NCI-H1694 (cell line): ENCODE data around the gene CD24.
A peak's percentile ranks its signal among the peaks of the same experiment; 100 is the strongest.
"Not testable (repeated sequence)": the region's sequence is repeated elsewhere in the genome, so short reads cannot be mapped to it uniquely, and the experiment has no call there.

Experiments
- DNase-seq: peaks from one replicate; lab custom pipeline; 2025; lab: John Stamatoyannopoulos, UW

The CD24 gene, protein sequence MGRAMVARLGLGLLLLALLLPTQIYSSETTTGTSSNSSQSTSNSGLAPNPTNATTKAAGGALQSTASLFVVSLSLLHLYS

DNA sequence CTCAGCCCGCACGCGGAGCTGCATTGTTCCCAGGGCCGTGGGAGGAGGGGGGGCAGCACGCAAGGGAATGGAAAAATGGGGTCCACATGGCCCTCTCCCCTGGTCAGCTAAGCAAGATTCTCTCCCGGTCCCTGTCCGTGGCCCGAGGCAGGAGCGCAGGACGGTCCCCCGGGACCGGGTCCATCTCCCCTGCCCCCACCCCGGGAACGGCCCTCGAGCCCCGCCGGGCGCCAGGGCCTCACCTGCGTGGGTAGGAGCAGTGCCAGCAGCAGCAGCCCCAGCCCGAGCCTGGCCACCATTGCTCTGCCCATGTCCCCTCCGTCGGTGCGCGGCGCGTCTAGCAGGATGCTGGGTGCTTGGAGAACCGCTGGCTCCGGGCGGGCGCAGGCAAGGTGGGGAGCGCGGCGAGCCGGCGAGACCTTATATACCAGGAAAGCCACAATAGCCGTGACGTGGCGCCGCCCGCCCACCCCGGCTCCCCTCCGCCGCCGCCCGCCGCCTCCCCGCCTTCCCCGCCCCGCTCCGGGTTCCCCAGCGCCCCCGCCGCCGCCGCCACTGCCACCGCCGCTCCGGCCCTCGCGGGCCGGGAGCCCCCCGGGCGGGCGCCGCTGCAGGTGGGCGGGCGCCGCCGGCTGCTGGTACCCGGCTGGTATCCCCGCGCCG is at the start of gene CD24:
Gene CD24 (minus strand): TSS at position 394 of the 663 bp plus-strand sequence. CDS start 83 bp downstream, at position 311.
- DNase-seq: peak; percentile 38

DNA sequence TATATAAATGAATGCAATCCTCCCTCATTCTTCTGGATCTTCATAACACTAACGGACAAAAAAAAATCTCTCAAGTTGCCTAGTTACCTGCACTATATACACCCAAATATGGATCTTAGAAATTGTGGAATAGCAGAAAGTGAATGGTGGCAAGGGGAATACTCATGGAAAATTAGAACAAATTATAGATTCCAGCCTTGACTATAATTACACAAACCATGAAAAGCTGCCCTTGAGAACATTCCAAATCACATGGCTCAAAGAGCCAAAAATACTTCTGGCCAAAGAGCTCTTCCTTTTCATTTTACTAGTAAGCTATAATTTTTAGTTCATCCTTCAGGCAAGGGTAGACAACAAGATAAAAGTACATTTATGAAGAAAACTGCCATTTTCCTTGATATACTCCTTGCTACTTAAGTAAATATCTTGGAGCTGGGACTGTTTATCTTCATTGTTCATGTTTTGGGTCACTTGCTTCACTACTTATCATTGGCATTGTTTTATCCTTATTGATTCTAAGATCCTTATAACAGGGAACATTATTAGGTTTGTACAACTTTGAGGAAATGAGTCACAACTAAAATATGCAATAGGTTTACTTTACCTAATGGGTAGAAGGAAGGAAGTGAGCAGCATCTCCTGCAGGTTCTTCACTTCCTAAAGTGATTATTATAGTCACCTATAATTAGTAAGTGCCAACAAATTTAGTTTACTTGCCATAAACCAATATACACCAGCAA is 47.1 kb upstream of the CD24 start:
- no peak for DNase-seq

DNA sequence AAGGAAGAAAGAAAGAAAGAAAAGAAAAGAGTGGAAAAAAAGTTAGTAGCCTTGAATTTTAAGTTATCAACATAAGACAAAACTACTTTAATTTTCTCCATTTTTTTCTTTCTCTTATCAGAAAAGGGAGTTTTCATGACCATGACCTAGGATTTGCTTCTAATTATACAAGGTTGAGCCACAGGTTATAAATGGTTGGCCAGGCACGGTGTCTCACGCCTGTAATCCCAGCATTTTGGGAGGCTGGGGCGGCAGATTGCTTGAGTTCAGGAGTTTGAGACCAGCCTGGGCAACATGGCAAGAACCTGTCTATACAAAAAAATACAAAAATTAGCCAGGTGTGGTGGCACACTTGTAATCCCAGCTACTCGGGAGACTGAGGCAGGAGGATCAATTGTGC is 45.7 kb upstream of the CD24 start:
- no peak for DNase-seq

DNA sequence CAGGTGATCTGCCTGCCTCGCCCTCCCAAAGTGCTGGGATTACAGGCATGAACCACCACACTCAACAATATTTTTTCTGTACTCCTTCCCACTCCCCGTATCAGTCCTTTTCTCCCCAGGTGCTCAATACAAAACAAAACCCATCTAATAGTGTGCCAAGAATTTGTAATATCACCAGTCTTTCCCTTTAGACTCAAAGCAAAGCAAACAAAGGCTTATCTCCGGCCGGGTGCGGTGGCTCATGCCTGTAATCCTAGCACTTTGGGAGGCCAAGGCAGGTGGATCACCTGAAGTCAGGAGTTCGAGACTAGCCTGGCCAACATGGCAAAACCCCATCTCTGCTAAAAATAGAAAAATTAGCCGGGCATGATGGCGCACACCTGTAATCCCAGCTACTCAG is 45.1 kb upstream of the CD24 start:
- DNase-seq: not testable (repeated sequence)

DNA sequence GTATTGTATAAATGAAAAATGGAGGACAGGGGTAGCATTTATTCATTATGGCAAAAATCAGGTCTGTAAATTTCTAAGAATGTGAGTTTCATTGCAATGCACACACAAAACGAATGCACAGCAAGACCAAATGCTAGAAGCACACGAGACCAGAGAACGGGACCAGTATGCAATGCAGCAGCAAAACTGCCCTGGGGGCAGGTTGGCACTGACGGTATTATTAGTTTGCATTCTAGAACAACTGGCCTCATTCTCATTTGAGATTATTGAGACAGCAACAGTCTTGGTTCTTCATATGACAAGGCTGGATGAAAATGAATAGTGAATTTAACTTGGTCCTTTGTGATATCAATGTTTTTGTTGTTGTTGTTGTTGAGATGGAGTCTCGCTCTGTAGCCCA is 44.5 kb upstream of the CD24 start:
- no peak for DNase-seq

DNA sequence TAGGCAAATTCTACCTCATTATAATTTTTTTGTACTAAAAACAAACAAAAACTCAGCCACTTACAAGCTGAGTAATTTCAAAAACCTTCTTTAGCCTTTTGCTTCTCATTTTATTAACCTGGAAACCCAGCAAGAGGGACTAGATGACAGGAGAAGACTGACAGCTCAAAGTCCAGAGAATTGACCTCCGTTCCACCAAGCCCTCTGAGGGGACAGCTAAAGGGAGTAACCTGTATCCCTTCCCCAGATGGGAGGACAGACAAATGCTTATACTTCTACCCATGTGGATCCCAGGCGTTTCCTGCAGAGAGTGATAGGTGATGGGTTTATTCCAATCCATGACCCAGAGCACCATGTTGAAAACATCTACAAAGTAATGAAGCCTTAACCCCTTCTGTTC is 35.0 kb upstream of the CD24 start:
- DNase-seq: no peak

DNA sequence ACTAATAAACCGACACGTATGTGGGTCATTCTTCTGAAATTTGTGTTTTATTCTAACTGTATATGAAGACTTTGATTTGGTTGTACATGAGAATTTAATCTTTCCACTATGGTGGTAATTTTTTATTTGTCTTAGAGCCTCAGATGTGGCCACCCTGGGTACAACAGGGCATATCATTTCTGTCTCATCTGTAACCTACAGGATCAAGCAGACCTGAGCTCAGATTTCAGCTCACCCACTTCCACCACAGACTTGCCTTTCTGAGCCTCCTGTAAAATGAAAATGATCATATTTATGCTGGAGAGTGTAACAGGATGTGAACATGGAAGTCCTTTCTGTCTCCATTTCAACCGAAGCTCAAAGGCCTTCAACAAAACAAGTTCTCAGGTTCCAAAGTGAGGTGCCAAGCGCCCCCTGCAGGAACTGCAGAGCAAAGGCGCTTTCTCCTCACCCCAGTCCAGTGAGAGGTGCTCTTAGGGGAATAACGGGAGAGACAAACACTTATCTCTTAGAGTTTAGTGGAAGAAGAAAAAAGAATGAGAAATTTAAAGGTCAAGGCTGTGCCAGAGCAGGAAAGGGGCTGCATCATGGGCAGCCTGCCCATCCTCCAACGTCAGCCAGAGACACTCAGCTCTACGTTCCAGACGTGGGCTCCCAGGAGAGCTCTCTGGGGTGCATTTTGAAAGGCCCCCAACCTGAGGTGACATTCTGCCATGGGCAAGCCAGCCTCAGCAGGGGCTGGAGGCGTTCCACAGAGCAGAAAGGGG is 23.0 kb upstream of the CD24 start:
- peak; percentile 47 for DNase-seq

DNA sequence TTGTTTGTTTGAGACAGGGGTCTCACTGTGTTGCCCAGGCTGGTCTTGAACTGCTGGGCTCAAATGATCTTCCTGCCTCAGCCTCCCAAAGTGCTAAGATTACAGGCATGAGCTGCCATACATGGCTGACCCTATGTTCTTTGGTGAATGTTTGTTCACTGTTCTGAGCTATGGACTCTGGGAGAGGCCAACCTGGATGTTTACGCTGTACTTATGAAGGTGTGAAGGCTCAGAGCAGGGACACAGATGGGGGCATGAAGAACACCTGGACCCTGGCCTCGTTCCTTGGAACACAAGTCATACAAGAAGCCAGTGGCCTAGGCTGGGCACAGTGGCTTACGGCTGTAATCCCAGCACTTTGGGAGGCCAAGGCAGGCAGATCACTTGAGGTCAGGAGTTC is 21.1 kb upstream of the CD24 start:
- no peak for DNase-seq

DNA sequence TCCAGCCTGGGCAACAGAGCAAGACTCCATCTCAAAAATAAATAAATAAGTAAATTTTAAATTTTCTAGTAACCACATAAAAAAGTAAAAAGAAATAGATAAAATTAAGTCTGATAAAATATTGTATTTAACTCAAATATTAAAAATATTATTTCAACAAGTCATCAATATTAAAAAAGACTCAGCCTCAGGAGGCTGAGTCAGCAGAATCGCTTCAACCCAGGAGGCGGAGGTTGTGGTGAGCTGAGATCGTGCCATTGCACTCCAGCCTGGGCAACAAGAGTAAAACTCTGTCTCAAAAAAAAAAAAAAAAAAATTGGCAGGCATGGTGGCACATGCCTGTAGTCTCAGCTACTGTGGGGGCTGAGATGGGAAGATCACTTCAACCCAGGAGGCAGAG is 15.2 kb upstream of the CD24 start:
- not testable (repeated sequence) for DNase-seq

DNA sequence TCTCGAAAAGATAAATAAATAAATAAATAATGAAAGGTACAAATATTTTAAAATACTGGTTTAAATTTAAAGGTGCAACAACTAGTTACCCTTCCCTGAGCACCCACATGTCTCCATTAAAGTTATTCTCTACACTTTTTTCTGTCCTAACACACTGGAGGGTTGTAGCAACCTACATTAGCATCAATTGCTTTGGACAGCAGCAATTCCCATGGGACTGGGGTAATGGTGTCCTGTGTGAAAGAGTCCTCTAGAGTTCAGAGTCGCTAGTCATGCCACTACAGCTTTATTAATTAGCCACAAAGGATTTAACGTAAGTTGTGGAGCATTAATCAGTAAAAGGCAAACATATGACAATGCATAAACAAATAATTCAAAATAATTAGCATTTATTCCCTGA is 14.1 kb upstream of the CD24 start:
- no peak for DNase-seq

DNA sequence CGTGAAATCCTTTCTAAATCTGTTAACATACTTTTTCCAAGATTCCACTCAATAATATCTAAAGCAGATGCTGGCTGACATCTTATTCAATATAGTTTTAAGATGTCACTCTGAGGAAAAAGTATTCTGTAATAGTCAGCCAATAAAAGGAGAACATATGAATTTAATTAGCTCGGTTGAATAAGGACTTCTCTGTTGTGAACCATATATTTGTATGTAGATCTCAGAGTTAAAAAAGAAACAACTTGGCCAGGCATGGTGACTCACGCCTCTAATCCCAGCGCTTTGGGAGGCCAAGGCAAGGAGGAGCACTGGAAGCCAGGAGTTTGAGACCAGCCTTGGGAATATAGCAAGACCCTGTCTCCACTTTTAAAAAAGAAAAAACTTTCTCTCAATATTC is 7.4 kb upstream of the CD24 start:
- no peak for DNase-seq

DNA sequence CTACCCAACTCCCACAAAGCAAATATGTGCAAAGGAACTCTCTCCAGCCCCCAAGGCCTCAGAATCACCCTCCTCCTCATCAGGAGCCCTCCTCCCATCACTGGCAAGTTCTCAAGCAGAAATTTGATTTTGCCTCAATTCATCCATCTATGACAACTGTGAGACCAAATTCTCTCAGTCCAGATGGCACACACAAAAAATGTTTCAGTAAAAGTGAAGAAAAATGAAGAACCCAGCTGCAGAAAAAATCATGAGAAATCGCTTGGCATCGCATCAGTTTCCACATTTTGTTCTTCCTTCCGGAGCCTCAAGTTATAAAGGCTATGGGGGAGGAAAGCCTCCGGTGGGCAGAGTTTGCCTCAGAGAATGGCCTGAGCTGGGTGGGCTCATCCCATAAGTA is 6.4 kb upstream of the CD24 start:
- no peak for DNase-seq

DNA sequence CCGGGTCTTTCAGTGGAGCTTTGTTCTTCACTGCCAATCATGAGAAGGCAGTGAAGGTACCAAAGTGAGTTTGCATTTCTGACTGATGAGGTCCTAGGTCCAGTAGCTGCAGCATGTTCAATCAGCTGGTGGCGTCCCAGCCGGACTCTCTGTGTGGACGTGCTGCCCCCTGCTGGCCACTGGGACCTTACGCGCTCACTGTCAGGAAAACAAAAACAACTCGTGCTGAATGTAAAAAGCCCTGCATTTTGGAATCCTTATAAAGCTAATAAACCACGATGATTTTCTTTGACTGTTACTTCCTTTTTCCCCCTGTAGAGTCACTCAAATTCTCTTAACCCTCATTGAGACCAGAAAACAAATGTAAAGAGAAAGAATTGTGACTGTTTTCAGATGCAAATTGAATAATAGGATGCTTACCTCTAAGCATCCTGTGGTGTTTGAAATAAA is 4.9 kb upstream of the CD24 start:
- DNase-seq: peak; percentile 52

DNA sequence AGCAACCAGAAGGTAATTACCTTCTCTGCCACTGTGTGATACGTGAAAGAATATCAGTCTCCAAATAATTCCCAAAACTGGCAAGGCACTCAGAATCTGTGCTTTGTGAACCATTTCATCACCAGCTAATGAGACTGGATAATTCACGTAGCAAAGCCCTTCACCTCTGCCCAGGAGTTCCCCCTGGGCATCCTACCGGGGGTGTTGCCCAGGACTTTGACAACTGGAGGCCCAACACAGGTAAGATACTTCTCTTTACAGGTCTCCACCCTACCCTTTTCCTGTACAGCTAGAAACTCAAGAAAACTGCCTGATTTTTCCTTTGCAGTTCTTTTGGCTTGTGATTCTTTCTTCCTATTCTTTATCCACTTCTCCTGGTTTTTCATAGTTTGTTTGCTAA is 2.7 kb upstream of the CD24 start:
- DNase-seq: no peak

DNA sequence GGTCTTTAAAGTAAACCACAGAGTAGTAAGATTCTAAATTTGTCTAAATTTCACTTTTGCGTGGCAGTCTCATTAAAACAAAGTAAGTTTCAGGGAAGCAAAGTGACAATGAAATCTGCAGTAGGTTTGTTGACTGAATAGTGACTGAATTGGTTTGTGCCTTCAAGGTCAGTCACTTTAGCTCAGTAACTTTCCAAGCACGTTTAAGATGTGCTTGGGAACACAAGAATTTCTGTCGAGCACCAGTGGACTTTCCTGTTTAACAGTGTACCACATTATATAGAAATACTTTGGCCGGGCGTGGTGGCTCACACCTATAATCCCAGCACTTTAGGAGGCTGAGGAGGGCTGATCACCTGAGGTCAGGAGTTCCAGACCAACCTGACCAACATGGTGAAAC is 1.7 kb upstream of the CD24 start:
- DNase-seq: no peak

DNA sequence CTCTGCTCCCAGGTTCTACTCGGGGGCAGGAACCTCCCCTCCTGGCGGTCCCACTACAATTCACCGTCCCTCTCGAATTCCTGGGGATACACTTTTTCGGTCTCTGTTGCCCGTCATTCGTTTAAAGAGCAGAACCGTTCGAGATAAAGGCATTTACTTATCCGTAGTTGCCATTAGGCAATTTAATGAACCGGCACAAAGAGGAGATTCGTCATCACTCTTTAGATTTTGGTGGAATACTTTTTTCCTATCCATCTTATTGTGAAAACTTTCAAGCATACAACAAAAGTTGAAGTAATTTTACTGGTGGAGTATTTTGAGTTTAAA is 1.2 kb upstream of the CD24 start:
- no peak for DNase-seq

DNA sequence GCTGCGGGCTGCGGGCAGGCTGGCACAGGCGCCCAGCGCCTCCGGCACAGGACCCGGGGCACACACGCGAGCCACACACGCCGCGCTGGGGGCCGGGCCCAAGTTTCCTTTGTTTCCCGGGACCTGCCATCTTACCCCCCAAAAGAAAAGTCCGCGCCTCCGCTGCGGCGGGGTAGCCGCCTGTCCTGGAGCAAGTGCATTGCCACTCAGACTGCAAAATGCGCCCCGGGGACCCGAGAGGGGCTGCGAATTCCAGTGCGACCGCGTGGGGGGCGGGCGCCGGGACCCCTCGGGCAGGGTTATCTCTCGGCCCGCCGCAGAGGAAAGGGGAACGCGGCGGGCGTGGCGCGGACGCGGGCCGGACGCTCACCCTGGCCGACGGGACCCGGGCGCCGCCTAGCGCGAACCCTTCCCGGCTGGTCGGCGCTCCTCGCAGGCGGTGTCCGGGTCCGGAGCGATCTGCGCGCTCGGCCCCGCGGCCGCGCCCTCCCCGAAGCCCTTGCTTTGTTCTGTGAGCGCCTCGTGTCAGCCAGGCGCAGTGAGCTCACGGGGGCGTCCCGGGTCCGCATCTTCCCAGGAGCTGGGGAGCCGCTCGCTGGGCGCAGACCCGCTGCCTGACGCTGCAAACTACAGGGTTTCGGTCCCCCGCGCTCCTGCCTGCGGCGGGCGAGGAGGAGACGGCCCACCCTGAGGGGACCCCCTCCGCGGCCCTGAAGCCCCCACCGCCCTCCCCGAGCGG is 639 bp upstream of the CD24 start:
- no peak for DNase-seq

DNA sequence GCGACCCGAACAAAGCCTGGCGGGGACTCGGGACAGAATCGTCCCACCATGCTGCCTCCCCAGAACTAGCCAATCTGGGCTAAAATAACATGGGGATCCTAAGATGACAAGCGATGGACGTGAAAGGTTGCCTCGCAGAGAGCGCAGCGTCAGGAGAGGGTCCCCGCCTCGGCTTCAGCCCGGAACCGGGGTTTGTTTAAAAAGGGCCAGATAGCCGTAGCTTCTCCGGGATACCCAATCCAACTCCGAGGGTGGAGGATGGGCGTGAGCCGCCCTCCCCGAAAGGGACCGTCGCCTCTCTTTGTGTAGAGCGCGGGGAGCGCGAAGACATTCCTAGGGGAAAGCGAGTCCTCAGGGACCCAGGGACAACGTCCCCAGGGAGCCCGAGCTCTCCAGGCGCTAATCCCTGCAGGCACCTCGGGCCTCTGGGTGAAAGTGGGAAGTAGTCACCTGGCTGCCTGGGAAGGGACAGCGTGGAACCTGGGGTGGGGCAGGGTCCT is 643 bp downstream of the CD24 start:
- DNase-seq: no peak

DNA sequence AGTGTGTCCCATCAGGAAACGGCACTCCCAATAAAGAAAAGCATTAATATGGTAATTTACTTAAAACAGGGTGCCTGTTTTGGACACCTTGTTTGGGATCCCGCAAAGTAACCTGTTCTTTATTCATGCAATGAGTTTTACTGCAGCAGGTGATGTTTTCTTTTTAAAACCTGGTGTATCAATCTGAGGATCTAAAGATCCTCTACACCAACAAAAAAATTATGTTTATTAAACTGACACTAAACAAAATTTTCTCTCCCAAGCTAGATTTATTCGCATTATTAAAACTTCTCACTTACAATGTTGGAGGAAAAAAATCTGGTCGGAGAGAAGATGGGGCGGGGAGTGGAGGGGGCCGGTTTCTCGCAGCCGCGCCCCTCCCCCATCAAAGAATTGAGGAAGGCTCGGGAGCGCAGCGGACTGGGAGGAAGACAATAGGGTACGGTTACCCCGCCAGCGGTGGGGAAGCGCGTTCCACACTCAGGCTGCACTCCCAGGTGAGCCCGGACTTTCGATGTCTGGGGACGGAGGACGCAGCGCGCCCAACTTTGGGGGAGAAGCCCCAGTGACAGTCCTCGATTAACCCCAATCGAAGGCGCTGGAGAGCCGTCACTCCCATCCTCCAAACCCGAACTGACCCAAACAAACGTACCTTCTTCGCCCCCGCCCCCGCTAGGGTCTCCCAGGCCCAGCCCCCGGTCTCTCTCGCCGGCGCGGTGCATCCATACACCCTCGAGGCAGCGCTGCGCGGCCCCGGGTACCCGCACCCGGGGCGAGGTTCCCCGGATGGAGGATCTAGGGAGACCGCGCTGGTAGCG is 1.3 kb downstream of the CD24 start:
- DNase-seq: no peak

DNA sequence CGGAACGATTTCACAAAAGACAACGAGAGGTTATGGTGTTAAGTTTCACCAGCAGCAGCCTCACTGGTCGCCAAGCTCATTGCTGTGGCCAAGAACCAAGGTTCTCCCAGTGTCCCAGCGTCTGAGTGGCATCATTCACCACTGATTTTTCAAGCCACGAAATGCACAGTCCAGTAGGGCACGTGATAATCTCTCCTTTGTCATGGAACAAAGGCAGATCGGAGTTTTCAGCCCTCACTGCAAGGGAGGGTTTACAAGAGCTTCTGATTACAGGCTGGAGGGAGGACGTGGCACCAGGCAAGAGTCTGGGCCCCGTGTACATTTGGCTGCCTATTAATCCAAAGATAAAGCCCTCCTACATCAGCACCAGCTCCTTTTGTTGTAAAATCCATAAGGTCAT is 2.0 kb downstream of the CD24 start:
- DNase-seq: no peak

DNA sequence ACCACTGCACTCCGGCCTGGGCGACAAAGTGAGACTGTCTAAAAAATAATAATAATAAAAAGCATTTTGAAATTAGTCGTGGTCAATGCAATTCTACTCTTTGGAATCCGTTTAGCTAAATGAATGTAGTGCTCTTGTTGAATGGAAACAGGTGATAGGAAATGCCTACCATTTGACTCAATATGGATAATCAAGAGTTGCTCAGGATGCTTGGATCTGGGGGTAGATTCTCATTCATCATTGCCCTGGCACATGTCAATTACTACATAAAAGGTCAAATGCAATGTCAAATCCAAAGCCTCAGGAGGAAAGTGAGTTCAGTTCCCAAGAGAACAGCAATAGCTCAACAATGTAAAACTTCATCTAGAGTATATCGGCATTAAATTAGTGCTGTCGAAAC is 3.8 kb downstream of the CD24 start:
- not testable (repeated sequence) for DNase-seq
